Measurements from ENCODE around the gene A3GALT2.
A peak's percentile ranks its signal among the peaks of the same experiment; 100 is the strongest.

The A3GALT2 gene

DNA sequence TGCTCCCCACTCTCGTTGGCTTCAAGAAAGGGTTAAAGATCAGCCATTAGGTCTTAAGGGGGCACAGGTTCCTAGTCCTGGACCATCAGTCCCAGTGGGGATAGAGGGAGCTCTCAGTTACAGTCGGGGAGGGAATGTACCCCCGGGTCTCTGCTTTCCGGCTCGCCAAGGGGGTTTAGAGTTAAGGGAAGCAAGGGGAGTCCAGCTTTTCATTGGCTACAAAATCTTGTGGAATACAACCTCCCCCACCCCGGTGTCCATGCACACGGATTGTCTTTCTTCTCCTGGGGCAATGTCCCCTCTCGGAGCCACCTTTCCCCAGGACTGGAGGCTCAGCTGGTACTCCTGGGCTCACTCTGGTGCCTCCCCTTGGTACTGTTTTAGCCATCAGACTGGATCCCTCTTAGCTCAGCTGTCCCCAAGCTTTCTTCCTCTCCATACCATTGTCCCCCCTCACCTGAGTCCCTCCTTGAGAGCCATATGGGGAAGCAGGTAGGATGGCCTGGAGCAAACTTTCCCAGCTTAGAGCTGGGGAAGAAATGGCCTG lies at the start of gene A3GALT2:
Gene A3GALT2, minus strand, starts transcription at position 480 of the 547 bp plus-strand sequence. Its CDS starts 0 bp downstream, at position 480.
- DNase-seq = no peak

DNA sequence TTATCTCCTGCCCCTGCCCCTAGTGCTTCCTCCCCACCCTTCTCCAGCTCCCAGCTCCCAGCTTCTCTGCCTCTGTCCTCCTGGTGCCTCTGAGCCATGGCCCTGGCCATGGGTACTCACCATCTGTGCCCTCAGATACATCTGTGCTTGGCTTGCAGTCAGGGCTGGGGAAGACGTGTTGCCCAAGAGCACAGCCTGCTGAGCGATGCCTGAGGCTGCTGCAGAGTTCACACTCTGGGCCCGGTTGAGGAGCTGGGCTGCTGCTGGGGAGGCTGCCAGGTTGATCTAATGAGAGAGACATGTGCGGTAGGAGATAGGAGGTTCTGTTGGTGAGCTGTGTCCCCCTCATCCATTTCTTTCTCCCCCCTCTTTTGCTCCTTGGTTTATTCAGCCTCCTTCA lies 49.4 kb upstream of the A3GALT2 start:
- DNase-seq = no peak

DNA sequence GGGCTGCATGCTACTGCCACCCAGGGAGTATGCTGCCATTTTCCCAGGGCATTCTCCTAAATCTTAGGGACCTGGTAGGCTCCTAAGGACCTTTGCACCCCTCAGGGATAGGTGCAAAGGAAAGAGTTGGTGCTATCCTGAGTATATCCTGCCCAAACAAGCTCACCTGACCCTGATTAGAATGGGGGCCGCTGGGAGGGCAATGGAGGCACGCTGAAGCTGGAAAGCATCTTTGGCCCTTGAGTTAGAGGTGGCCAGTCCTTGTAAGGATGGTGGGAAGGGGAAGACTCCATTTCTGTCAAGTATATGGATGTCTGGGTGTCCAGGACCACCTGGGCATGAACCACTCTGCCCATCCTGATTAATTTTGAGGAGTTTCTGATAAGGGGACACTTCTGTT lies 48.9 kb upstream of the A3GALT2 start:
- no peak for DNase-seq

DNA sequence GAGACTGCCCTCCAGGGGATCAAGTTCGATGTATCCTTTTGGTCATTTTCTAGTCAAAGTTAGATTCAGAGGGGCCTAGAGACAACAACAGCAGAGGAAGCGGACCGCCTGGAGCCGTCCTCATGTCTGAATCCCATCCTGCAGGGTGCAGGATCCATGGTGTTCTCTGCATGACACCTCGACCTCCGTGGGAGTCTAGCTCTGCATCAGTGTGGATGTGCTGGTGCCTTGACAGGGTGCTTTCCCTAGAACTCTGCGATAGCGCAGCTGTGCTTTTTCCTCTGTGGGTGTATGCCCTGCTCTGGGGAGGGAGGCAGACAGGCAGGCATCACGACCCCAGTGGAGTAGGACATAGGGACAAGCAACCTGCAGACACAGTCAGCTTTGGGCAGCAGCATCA lies 48.2 kb upstream of the A3GALT2 start:
- DNase-seq = no peak

DNA sequence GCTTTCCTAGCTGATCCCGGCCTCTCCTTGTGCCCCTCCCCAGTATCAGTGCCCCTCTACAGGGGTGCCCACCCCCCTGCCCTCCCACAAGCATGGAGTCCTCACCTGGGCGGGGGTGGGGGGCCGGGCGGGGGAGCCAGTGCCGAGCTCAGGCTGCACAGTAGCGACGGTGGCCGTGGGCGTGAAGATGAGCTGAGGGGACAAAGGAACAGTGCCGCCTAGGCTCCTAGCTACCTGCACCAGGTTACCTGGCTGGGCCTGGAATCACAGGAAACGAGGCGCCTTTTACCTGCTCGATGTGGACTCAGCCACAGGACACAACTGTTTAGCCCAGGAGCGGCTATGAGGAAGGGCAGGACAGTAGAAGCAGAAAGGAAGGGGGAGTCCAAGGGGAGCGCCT lies 47.5 kb upstream of the A3GALT2 start:
- DNase-seq = no peak

DNA sequence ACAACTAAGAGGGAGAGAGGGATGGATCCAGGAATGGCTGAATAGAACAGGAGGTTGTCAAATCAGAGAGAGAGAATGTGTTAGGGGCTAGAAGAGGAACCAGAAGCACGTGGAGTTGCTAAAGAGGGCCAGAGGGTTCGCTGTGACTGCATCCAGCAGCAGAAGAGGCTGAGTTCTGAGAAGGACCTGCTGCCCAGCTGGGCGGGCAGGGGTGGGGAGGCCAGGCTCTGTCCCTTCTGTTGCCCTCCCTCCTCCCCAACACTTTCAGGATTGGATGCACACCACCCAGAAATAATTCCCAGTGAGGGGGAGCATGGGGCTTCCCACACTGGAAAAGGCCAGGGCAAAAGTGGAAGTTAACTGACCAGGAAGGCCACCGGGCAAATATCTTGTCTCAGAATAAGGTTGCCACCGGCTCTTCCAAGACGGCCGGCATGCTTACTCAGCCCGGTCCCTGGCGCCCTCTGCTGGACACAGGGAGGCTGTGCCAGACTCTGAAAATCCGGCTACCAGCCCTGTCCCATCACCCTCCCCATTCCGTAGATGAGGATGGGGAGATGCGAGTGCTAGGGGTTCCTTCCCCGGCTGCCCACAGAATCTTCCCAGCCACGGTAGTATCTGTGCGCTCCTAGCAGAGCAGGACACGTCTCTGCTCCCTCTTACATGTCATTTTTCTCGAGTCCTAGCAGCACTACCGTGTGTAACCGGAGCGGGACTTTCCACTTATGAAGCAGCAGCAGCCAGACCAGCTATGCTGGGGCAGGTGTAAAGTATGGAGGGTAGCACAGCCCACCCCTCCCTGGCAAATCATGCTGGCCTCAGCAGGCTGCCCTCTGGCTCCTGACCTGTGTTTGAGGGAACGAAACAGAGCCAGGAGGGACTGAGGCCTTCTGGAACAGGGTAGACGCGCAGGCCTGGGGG lies 46.8 kb upstream of the A3GALT2 start:
- DNase-seq = peak; percentile 77

DNA sequence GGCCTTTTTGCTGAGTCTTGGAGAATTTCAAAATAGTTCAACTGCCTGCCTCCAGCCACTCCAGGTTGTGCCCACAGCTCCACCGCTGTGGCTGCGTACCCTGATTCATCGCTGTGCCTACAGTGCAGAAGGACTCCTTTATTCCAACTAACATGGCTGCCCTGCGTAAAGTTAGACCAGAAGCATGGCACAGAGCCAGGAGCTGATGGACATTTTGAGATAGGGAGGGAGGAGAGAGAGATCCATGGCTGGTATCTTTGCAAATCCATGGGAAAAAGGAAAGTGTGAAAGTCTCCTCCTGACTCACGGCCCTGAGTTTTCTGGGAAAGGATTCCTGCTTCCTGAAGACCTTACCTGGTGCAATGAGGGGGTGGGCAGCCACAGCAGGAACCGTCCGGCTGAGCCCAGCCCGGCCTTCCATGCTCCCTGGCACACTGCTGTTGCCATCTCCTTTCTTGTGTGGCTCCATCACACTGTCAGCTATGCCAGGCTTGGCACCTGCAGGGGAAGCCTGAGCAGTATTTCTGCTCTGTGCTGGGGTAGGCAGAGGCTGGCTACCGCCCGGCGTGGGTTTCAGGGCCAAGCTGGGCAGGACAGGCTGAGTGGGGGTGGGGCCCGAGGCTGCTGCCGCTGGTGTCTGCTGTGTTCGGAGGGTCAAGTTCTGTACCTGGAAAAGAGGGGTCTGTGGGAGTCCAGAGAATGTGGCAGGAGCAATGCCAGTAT lies 46.0 kb upstream of the A3GALT2 start:
- DNase-seq = no peak

DNA sequence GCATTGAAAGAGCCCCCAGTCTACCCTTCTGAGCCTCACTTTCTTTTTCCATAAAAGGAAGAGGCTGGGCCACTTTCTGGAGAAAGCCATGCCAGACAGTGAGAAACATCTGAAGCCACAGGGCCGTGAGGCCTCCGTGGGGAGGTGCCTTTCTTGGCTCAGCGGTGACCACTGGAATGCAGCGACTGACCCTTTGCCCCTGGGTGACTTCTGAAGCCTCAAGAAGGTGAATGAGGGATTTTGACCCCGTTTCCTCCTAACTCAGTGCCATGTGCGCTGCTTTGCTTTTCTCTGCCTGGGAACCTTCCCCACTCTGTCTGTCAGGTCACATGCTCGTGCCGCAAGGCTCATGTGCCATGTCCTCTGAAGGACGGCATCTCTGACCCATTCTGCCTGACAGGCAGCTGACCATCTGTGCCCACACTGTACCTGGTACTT lies 44.7 kb upstream of the A3GALT2 start:
- DNase-seq = no peak

DNA sequence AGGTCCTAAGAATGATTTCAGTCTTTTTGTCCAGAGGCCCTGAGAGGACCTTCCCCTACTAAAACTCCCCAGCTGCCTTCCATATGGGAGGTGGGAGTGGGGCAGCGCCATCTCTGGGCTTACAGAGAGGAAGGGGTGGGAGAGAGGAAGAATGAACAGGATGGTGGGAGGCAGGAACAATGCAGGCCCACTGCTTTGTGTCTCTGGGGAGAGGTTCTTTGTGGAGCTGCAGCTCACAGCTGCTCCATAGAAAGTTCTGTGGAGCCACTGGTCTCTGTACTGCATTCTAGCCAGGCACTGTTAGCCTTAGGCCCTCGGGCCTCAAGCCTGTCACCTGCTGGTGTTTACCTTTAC lies 43.6 kb upstream of the A3GALT2 start:
- DNase-seq = no peak

DNA sequence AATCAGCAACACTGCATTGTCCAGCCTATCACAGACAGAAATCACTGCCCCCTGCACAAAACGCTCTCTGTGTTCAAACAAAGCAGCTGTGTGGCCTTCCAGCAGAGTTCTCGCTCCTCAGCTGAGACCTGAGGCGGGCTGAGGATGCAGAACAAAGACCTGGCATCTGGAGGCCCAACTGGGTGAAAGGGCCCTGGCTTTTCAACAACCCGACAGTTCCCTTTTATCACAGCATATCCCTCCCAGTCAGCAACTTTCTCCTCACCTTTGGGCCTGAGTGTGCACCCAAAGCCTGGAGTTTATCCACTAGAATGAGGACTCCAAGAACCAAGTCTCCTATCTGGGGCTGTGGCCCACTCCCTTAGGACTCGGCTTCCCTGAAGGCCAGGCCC lies 42.6 kb upstream of the A3GALT2 start:
- DNase-seq = no peak

DNA sequence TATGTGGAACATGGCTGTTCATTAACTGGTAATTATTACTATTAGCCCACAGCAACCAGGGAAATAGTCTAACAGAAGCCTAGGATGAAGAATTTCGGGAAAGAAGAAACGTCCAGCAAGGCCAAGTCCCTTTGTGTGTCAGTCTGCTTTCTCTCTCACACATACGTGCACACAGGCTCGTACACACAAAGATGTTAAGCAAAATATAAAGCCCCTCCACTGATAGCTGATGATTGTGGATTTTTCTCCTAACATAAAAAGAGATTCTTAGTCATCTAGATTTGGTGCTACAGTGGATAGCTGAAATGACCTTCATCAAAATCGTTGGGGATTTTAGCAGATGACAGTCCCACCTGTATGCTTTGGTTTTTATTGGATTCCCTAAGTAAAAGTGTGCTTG lies 42.1 kb upstream of the A3GALT2 start:
- no peak for DNase-seq

DNA sequence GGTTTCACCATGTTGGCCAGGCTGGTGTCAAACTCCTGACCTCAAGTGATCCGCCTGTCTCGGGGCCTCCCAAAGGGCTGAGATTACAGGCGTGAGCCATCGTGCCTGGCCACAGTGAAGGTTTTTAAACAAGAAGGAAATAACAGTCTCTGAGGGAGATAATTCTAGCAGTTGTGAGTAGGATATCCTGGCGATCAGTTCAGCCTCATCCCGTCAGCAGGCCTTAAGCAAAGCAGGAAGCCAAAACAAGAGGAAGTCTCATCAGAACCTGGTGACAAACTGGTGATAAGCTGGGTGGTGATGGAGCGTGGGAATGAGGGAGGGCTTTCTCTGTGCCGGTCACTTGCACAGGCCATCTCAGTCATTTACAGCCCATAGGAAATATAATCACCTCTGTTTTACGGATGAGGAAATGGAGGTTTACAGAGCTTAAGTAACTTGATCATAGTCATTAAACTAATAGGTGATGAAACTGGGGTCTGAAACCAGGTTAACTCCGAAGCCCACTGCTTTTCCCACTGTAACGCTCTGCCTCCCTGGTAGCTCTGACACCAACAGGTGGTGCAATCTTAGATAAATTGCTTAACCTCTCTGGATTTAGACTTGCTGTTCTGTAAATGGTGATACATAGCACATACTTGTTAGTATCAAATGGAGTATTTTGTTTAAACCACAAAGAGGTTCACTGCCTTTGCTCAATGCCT lies 40.8 kb upstream of the A3GALT2 start:
- no peak for DNase-seq

DNA sequence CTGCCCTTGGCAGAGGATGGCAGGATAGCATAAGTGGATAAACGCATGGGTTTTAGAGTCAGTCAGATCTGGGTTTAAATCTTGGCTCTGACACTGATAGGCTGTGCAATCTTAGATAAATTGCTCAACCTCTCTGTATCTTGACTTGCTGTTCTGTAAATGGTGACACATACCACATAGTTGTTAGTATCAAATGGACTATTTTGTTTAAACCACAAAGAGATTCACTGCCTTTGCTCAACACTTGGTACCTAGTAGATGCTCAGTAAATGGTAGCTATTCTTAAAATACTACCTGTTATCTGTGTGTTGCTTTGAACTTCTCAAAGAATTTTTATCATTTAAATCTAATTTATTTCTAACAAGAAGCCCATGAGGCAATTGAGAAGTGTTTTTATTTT lies 39.5 kb upstream of the A3GALT2 start:
- no peak for DNase-seq

DNA sequence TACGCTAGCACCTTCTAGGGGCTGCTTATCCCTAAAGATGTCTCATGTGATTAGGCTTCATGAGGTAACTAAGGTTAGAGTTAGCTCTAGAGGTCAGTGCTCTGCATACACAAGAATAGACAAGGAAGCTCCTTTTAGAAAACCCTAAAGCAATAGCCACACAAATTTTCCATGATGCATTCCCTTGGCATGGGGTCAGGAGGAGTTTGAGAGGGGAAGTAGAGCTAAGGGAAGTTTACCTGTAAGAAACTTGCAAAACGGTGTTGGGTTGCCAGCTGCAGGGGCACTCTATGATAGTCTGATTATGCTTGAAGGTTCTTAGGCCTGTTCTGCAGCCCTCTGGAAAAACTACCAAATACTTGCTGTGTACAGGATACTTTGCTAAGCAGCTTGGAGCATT lies 39.0 kb upstream of the A3GALT2 start:
- DNase-seq = no peak

DNA sequence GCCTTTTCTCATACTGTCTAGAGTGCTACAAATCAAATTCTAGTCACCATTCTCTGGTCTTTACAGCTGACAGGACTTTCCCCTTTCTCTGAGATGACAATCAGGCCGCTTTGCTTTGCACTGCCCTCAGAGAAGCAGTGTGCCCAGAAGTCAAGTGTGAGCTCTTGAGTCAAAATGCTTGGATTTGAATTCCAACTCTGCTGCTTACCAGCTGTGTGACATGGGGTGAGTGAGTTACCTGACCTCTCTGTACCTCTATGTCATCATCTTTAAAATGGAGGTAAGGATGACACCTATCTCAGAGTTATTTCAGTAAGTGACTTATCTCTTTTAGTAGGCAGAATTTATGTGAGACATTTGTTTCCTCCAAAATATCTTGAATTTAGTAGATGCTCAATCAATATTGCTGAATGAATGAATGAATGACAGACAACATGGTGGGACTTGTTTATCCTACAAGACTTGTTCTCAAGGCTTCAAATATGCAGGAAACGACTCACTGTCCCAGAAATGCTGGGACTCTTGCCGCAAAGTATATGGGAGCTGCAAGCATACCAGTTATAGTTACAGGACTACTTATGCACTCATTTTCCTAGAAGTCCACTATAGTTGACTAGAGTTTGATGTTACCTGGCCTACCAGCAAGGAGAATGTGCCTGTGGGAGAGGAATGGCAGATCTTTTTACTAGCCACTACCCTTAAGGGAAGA lies 38.1 kb upstream of the A3GALT2 start:
- no peak for DNase-seq

DNA sequence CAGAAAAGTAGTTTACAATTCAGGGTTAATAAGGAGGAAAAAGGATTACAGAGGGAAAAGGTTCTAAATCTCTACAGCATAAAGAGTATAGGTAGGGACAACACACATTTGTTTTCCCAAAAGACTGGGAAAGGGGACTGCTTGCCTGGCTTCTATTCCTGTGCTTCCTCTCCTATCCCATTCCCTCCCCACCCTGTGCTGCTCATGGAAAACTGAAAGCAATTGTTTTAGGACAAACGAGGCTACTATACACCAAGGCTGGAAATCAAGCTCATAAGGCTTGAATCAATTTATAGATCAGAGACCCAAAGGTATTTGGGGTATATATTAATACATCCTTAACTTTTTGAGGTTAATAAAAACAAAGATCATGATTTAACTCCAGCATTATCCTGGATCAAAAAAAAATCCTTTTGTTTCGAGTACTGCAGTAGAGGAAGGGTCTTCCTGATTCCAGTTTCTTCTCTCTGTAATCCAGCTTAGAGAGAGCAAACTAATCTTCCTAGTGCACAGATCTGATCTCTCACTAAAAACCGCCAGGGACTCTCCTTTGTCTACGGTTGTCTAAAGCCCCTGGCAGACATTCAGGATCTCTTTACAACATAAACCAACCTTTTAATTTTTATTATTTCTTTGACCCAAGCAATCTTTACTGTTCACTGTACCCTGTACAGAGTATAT lies 37.4 kb upstream of the A3GALT2 start:
- no peak for DNase-seq

DNA sequence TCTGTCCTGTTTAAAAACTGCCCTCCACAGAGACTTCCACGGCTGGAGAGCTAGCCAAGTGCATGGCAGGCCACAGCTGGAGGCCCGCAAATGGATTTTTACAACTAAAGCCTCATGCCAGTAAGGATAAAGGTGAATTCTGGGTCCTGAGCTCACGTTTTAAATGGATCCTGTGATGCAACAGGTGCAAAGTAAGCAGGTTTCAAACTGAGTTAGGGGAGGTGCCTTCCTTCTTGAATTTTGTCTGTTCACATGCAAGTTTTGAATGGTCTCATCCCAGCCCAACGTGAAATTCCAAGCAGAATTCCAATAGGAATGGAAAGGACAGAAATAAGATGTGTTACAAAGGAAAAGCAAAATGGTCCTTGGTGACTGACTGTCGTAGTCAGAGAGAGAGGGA lies 36.2 kb upstream of the A3GALT2 start:
- no peak for DNase-seq

DNA sequence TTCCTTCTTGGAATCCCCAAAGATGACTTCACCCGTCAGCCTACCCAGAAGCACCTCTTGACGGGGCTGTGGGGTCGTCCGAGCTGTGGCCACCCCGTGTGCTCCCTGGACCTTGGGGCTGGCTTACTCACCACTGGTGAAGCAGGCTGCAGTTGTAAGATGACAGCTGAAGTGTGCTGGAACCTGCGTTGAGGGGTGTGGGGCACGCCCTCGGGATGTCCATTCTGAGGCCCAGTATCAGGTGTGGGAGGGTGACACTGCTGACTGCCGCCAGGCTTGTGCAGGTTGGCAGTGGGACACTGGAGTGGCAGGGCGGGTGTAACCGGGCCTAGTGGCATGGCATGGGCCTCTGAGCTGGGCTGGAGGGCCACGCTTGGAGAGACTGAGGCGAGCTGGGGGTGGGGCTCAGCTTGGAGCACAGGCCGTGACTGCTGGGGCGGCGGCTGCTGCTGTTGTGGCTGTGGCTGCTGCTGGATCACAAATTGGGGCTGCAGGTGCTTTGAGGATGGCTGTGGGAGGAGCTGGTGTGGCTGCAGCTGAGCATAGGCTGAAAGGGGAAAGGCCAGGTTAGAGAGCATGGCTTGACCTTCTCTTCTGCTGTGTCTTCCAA lies 33.9 kb upstream of the A3GALT2 start:
- DNase-seq = no peak

DNA sequence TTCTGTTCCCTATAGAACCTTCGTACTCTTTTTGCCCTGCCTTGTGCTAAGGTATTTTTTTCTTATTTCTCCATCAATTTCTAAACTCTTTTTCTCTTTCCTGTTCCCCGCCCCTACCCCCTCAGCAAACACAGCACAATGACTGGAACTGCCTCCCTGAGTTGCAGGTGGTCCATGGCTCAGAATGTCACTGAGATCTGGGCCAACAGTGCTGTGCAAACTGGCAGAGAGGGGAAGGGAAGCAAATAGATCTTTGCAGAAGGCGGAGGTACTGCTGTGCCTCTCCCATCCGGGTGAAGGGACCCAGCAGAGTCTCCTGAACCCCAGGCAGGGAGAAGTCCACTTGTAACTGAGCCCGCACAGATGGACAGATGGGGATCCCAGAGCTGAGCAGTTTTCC lies 32.6 kb upstream of the A3GALT2 start:
- DNase-seq = no peak

DNA sequence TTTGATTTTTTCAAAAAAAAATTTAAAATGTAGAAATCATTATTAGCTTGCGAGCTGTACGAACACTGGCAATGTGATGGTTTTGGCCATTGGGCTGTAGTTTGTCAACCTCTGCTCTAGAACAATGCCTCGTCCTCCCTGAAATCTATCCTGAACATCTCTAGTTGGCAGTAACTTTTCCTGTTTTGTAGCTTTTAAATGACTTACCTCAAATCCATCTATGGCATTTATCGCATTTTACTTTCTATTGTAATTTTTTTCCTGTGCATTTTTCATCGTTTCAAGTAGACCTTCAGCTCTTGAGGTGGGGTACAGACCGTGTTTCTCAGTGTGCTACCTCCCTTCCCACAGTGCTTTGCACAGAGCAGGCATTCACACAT lies 30.4 kb upstream of the A3GALT2 start:
- no peak for DNase-seq

DNA sequence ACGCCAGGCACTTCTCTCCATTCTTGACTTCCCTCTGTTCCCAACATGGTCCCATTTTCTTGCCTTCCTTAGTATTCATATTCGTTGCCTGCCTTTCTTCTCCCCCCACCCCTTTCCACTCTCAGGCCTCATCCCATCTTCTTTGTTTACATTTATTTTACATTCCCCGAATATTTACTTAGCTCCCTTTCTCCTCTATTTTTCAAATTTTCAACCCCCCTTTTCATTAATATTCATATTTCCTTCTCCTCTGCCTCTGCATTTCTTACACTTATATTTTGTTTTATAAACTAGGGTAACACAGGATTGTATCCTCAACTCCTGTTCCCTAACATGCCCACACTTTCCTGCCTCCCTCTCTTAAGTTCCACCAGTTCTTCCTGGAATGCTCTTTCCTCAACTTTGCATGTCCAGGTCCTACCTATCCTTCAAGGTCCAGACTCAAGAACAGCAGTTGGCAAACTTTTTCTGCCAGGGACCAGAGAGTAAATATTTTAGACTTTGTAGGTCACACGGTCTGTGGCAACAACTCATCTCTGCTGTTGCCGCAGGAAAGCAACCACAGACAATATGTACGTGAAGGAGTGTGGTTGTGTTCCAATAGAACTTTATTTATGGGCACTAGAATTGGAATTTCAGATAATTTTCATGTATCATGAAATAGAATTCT lies 29.8 kb upstream of the A3GALT2 start:
- DNase-seq = no peak
